Subcutaneous abdominal adipose tissue (tissue), 5 donors: ENCODE data around the gene NPB.

Experiments
- H3K27ac ChIP-seq: one replicate; pipeline ENCODE4 v1.7.0; 2013; ENCODE audit warnings: low read depth, mild to moderate bottlenecking, inconsistent platforms, low read length, moderate library complexity
- H3K27me3 ChIP-seq, 5 donors: one replicate each; pipeline ENCODE4 v1.7.0; 2013; ENCODE audit warnings: low read length in 5 of 5, inconsistent platforms in 1 of 5; ENCODE audit not compliant: control insufficient read depth in 5 of 5, insufficient read depth in 4 of 5
- H3K36me3 ChIP-seq, 5 donors: one replicate each; pipeline ENCODE4 v1.7.0; 2013; ENCODE audit warnings: low read length in 5 of 5; ENCODE audit not compliant: control insufficient read depth in 5 of 5, insufficient read depth in 5 of 5
- H3K4me1 ChIP-seq, 5 donors: one replicate each; pipeline ENCODE4 v1.7.0; 2013; ENCODE audit warnings: low read length in 5 of 5, mild to moderate bottlenecking in 3 of 5, moderate library complexity in 1 of 5; ENCODE audit not compliant: control insufficient read depth in 5 of 5, insufficient read depth in 5 of 5
- H3K4me3 ChIP-seq, 5 donors: one replicate each; pipeline ENCODE4 v1.7.0; 2013; ENCODE audit warnings: low read length in 5 of 5, low read depth in 1 of 5
- H3K9ac ChIP-seq, 5 donors: one replicate each; pipeline ENCODE4 v1.7.0; 2013; ENCODE audit warnings: low read length in 5 of 5, mild to moderate bottlenecking in 4 of 5, moderate library complexity in 3 of 5
- H3K9me3 ChIP-seq, 5 donors: one replicate each; pipeline ENCODE4 v1.7.0; 2013; ENCODE audit warnings: low read length in 5 of 5; ENCODE audit not compliant: control insufficient read depth in 5 of 5
- donor health status: healthy.
- donor health status: healthy.
- donor health status: healthy.
- donor health status: healthy.
- donor health status: healthy.

The NPB gene

DNA sequence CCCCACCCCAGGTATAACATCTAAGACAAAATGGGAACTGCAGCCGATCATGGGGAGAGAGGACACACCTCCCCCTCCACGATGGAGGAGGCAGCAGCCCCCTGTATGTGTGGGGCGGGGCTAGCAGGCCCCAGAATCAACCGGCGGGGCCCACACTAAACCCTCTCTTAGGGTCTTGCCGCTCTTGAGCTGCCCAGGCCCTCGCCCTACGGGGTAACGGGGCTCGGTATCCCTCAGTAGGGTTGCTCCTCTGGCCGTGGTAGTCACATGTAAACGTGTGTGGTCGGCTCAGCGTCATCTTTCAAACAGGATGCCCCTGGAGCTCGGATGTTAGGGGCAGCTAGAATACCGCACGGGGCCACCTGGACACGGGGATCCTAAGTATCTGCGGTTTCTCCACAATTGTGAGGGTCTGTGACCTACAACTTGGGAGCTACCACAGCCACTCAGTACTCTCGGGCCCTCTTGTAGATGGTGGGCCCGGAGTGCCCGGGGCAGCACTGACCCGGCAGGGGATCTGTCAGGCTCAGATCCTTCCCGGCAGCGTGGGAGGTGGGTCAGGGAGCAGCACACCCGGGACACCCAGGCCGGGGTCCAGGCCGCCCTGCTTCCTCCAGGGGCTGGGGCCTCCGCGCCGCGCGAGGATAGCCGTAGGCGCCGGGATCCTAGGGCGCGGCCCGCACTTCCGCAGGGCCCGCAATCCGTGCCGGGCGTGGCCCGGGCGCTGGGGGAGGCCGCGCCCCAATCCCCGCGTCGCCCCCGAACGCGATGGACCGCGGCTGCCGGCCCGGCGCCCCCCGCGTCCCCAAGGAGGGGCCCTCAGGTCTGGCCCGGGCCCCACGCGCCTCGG, 31.7 kb upstream of the NPB start:
- peaks cover 0 to 27% (median 25%) of the 10 kb centered on the region in 5 donors for H3K36me3 ChIP-seq
- H3K9me3 ChIP-seq, result no peaks in the 10 kb centered on the region
- peak overlapping the region; percentile 94 for H3K27ac ChIP-seq
- peaks cover 0 to 54% (median 44%) of the 10 kb centered on the region in 5 donors for H3K4me1 ChIP-seq
- peak overlapping the region; percentile 75 to 91 (median 87) for H3K4me3 ChIP-seq
- H3K9ac ChIP-seq, result peak overlapping the region; percentile 56 to 97 (median 91)
- no peaks in the 10 kb centered on the region for H3K27me3 ChIP-seq

DNA sequence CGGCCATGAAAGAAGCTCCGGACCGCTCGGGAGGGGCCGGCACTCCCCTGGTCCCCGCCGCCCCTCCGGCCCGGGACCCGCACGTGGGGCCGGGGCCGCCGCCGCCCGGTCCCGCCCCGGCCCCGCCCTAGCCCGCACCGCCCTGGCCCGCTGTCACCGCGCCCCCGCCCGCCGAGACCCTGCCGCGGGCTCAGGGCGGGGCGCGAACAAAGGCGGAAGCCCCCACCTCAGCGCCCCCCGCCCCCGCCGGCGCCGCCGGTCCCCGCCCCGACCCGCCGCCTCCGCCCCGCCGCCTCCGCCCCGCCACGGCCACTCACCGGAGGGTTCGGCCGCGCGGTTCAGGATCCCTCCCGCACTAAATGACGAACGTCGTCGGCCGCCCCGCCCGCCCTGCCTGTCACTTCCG, 31.1 kb upstream of the NPB start, which contains the start of gene ARHGDIA:
Gene ARHGDIA (minus strand): TSS at position 357 of the 406 bp plus-strand sequence. CDS start 1,407 bp downstream, outside the sequence.
- Histone ChIP-seq H3K27me3 (no peaks in the 10 kb centered on the region), H3K9me3 (no peaks in the 10 kb centered on the region), H3K36me3 (peaks cover 0 to 26% (median 21%) of the 10 kb centered on the region in 5 donors), H3K9ac (peak within 1 kb of the TSS; percentile 87 to 98 (median 97)), H3K4me3 (peak within 1 kb of the TSS; percentile 82 to 91 (median 87)), H3K4me1 (peaks cover 0 to 50% (median 44%) of the 10 kb centered on the region in 5 donors), H3K27ac (peak within 1 kb of the TSS; percentile 99)

DNA sequence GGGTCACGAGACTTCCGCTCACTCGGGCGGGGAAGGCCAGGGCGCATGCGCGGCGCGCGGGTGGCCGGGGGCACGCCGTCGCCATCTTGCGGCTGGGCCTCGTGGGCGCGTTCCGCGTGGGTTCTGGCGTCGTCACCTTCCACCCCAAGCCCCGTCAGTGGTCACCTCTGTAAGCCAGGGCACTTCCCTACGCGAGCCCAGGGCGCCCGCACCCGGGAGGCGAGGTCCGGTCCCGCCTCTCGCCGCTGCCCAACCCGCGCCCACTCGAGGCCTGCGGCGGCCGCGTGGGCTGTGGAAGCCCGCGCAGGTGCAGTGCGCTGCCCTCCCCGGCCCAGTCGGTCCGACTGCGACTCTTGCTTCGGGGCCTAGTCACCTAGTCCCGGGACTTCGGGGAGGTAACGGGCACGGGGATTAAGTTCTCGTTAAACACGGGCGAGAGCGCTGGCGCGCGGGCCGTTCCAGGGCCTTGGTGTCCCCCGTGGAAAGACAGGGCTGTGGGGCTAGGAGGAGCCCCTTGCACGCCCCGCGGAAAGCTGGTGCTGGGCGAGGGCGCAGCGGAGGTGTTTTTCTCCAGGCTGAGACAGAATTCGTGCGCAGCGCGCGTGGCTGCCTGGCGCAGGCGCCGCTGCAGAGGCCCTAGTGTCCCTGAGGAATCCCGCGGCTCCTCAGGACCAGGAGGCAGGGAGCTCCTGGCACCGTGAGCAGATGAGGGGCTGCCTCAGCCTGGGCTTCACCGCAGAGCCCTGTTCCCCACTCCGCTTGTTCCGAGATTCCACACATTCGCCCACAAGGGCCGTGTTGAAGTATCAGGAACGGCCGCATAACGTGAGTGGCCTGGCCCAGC, 30.4 kb upstream of the NPB start:
- peak overlapping the region; percentile 99 for H3K27ac ChIP-seq
- no peaks in the 10 kb centered on the region for H3K27me3 ChIP-seq
- peaks cover 0 to 48% (median 44%) of the 10 kb centered on the region in 5 donors for H3K4me1 ChIP-seq
- no peaks in the 10 kb centered on the region for H3K9me3 ChIP-seq
- H3K36me3 ChIP-seq, result peaks cover 0 to 26% (median 20%) of the 10 kb centered on the region in 5 donors
- peak overlapping the region in 4 of 5 donors; percentile 79 to 89 (median 83) for H3K4me3 ChIP-seq
- peak overlapping the region; percentile 85 to 98 (median 93) for H3K9ac ChIP-seq

DNA sequence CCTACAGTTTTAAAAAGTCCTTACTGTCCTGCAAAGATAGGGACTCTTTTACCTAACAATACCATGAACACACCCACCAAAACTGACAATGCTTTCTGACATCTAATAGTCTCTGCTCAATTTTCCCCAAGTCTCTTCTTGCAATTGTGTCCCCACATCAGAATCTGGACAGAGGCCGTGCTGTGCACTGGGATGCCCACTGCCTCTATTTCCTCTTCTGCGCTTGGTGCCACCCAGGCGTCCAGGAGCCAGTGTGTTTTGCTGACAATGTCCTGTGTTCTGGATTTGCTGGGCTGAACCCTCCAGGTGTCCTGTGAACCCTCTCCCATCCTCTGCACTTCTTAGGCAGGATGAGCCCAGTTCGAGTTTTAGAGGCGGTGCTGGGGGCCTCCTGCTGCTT, 24.5 kb upstream of the NPB start:
- H3K27ac ChIP-seq, result no peak overlapping the region
- H3K4me3 ChIP-seq, result no peak overlapping the region
- peaks cover 0 to 6% (median 5%) of the 10 kb centered on the region in 5 donors for H3K4me1 ChIP-seq
- H3K9ac ChIP-seq, result no peak overlapping the region
- no peaks in the 10 kb centered on the region for H3K9me3 ChIP-seq
- peaks cover 0 to 21% (median 11%) of the 10 kb centered on the region in 5 donors for H3K36me3 ChIP-seq
- no peaks in the 10 kb centered on the region for H3K27me3 ChIP-seq

DNA sequence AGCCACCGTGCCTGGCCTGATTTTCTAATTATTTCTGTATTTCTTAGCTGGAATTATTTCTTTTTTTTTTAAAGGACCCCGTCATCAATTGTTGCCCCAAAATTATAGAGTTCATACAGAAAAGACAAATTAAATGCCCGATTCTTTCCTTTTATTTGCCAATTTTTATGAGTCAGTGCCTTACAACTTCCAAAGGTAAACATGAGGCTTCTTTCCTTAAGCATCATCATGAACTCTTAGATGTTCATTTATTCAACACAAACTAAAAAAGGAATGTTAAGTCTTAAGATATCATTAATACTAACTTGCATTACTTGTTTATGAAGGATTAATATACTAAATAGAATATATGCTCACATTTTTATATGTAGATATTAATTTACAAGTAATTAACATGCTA, 23.7 kb upstream of the NPB start:
- Histone ChIP-seq H3K9ac (no peak overlapping the region), H3K27ac (no peak overlapping the region), H3K4me1 (peaks cover 0 to 5% (median 3%) of the 10 kb centered on the region in 5 donors), H3K27me3 (no peaks in the 10 kb centered on the region), H3K36me3 (peaks cover 0 to 24% (median 11%) of the 10 kb centered on the region in 5 donors), H3K9me3 (no peaks in the 10 kb centered on the region), H3K4me3 (no peak overlapping the region)

DNA sequence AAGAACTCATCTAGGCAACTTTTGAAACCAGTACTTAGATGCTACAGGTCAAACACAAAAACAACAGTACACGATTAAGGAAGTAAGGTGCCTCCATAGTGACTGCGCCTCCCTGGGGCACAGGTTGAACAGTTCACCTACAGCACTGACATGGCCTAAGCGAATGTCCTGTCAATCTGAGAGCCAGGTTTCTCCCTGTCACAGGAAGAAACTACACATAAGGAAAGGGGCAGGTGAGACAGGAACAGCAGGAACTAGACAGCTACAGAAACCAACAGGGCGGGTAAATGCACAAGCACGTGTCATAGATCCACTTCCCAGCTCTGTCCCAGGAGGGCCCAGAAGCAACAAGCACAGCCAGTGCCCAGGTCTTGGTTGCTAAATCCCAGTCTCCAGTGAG, 22.9 kb upstream of the NPB start:
- peaks cover 0 to 27% (median 11%) of the 10 kb centered on the region in 5 donors for H3K36me3 ChIP-seq
- no peaks in the 10 kb centered on the region for H3K9me3 ChIP-seq
- peaks cover 0 to 6% (median 3%) of the 10 kb centered on the region in 5 donors for H3K4me1 ChIP-seq
- no peak overlapping the region for H3K4me3 ChIP-seq
- H3K27me3 ChIP-seq, result no peaks in the 10 kb centered on the region
- no peak overlapping the region for H3K27ac ChIP-seq
- no peak overlapping the region for H3K9ac ChIP-seq

DNA sequence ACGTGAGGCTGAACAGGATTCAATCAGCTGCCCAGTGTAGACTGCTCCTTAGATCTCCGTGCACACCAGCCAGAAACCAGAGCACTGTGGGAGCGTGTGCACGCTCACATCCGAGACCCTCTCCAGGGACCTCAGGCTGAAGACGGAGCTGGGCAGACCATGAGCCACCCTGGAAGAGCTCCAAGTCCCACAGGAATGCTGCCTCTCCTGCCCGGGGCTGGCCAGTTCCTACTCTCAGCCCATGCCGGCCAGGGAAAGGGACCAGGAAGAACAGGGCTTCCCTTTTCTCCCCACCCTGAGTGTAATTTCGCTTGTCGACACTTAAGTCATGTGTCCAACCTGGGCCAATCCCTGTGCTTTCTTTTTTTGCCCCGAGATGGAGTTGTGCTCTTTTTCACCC, 17.5 kb upstream of the NPB start:
- no peaks in the 10 kb centered on the region for H3K27me3 ChIP-seq
- H3K9ac ChIP-seq, result no peak overlapping the region
- peaks cover 0 to 69% (median 42%) of the 10 kb centered on the region in 5 donors for H3K36me3 ChIP-seq
- H3K4me1 ChIP-seq, result peaks cover 0 to 13% (median 10%) of the 10 kb centered on the region in 5 donors
- no peak overlapping the region for H3K4me3 ChIP-seq
- H3K9me3 ChIP-seq, result no peaks in the 10 kb centered on the region
- no peak overlapping the region for H3K27ac ChIP-seq

DNA sequence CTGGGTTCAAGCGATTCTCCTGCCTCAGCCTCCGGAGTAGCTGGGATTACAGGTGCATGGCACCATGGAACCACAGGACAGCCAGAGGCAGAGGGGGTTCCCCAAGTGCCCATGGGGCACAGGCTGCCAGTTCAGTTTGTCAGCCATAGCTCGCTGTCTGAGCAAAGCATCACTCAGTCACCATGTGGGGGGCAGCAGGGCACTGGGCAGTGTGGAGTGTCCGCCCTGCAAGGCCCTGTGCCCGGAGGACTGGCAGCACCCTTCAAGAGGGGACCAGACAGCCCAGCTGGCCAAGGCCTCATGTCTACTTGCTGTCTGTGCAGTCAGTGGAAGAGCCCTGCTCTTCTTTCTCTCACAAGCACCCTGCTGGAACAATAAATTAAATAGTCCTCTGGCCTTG, 17.1 kb upstream of the NPB start:
- Histone ChIP-seq H3K36me3 (peaks cover 0 to 70% (median 44%) of the 10 kb centered on the region in 5 donors), H3K9me3 (no peaks in the 10 kb centered on the region), H3K4me1 (peaks cover 0 to 17% (median 14%) of the 10 kb centered on the region in 5 donors), H3K4me3 (no peak overlapping the region), H3K9ac (no peak overlapping the region), H3K27me3 (no peaks in the 10 kb centered on the region), H3K27ac (no peak overlapping the region)

DNA sequence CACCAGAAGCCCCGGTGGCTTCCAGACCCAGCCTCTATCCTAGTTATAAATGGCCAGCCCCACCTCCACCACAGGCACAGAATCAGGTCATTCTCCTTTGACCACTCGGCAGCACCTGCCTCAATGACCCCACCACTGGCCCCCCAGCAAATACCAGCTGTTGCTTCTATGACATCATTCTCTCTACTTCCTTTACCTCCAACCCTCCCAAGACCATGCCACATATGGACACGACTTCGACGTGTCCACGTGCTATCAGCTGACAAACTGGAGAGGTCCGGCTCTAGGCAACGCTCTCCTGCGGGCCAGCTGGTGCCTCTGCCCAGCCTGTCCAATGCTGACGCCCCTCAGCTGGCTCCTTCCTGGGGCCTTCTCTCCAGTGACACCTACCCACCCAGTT, 16.6 kb upstream of the NPB start:
- H3K27ac ChIP-seq, result no peak overlapping the region
- H3K27me3 ChIP-seq, result no peaks in the 10 kb centered on the region
- H3K4me1 ChIP-seq, result peaks cover 3 to 22% (median 19%) of the 10 kb centered on the region in 5 donors
- no peak overlapping the region for H3K9ac ChIP-seq
- no peaks in the 10 kb centered on the region for H3K9me3 ChIP-seq
- peaks cover 0 to 67% (median 44%) of the 10 kb centered on the region in 5 donors for H3K36me3 ChIP-seq
- H3K4me3 ChIP-seq, result no peak overlapping the region
